GM12892 (cell line): ENCODE data around the gene GNA12.

Source experiments
- POLR2A ChIP-seq: IDR thresholded peaks from 2 replicates; pipeline ENCODE4 v1.6.1; 2011; ENCODE audit warnings: low read depth, low read length, control low read depth
- POLR2AphosphoS5 ChIP-seq: IDR thresholded peaks from 2 replicates; pipeline ENCODE4 v1.6.1; 2011; ENCODE audit warnings: low read depth, low read length, control low read depth
- TAF1 ChIP-seq: IDR thresholded peaks from 2 replicates; pipeline ENCODE4 v1.6.1; 2011; ENCODE audit warnings: low read depth, mild to moderate bottlenecking, control low read depth, low read length, borderline replicate concordance

GRCh38 chr7:2736411-2736914, 107.6 kb downstream of the GNA12 start:
- TF ChIP-seq POLR2A (no peak), TAF1 (no peak), POLR2AphosphoS5 (no peak)
